ENCODE results near the gene TMEM140.
A peak's percentile ranks its signal among the peaks of the same experiment; 100 is the strongest.
"Not testable (repeated sequence)": the region's sequence is repeated elsewhere in the genome, so short reads cannot be mapped to it uniquely, and the experiment has no call there.

The TMEM140 gene

DNA sequence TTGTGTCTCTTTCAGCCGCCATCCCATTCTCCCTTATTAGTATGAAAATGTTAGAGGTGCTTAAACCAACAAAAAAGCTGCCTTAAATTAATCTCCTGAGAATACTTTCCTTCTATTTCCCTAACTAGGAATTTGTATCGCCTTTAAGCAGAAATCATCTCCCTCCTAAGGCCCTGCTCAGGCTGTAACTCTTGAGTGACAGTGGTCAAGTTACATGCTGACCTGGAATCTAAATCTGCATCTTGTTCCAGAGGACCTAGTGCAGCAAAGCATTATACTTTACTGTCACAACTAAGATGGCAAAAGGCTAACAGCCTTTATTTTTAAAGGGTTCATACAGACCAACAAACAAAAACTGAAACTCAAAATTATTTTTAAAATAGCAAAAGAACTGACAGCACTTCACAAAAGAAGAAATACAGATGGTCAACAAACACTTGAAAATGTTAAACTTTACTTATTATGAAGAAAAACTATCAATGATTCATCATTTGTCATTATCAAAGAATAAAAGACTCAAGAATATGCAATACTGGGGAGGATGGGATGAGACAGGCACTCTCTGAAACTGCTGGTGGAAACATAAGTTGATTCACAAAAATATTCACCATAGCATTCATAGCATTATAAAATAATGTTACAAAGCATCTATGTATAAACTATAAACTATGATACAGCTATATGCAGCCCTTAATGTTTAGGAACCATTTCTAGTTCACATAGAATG lies 11.7 kb downstream of the TMEM140 start:
- no peak for DNase-seq

DNA sequence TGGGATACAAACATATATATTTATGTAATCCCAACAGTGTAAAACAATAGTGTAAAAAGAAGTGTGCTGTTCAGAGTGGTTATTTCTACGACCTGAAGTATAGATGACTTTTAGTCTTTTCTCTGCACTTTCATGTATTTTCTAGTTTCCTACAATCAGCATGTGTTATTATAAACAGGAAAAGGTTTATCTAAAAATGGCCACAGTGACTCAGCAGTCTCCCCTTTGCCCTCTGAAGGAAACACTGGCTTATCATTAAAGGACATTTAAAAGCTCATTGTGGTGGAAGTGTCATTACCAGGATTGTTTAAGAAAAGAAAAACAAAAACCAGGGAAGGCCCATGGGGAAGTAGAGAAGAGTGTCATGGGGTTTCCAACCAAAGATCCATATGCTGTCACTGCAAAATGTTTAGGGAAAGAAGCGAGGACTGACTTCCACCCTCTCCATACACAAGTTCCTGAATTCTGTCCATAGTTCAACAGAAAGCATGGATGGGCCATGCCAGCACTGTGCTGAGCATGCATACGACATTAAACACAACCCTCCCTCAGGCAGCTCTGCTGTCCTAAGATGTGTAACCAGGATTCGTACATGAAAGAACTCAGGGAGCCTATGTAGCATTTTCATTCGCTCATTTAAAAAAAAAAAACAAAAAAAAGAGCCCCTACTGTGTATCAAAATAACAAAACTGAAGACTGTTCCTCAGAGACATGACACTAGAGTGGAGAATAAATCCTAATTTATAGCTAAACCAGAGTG lies 12.4 kb downstream of the TMEM140 start:
- DNase-seq = no peak

DNA sequence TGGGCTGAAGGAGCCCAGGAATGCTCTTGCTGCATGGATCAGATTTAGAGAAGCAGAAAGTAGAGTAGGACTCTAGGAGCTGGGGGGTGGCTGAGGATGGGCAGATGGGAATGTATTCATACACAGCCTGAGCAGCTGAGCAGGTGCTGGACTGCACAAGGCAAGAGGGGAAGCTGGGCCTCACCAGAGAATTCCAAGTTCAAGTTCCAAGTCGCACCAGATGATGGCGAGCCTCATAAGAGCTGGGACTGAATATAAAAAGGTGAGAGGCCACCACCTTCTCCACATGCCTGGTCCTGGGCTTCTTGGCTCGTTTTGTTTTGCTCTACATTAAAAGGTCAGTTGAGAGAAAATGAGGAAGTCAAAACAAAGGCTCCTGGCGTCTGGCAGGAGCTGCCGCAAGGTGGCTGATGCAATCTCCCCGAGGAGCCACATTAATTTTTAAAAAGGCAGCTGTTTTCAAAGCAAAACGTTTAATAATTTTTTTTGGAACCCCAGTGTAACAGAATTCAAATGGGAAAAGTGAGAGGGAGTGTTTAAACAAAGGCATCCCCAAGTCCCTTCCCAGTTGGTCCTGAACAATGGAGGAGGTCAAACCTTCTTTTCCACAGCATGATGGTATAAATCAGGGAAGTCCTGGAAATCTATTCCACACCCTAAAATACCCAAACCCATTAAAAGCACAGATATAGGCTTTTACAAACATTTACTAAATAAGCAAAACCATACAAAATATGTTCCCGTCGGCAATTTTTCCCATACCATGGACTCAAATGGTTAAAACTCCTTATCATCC lies 13.2 kb downstream of the TMEM140 start:
- DNase-seq = no peak

DNA sequence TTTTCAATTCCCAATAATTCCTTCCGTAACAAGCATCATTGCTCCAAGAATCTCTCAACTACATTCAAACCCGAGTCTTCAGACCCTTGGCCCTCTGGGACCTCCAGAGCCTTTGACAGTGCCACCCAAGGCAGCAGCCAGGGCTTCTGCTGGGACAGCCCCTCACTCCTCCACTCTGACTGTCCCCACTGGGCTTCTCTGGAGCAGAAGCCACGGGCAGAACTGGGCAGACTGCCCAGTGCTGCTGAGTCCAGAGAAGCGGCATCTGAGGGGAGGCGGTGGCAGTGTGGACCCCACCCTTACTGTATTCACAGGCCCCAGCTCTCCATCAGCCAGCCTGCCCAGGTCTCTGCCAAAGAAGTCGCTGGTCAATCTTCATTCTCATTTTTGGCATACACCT lies 13.8 kb downstream of the TMEM140 start:
- no peak for DNase-seq

DNA sequence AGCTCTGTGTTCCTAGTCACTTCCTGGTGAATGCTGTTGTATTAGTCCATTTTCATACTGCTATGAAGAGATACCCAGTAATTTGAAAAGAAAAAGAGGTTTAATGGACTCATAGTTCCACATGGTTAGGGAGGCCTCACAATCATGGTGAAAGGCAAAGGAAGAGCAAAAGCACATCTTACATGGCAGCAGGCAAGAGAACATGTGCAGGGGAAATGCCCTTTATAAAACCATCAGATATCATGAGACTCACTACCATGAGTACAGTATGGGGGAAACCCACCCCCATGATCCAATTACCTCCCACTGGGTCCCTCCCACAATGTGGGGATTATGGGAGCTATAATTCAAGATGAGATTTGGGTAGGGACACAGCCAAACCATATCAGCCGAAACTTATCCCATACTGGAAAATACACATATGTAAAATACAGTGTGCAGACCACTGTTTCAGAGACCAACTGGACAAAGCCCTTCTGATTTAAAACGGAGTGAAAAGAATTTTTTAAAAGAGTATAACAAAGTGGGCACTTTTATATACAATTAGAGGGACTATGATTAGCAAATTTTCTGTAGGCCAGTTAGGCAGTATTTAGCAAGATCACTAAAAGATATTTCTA lies 14.6 kb downstream of the TMEM140 start:
- DNase-seq = no peak

DNA sequence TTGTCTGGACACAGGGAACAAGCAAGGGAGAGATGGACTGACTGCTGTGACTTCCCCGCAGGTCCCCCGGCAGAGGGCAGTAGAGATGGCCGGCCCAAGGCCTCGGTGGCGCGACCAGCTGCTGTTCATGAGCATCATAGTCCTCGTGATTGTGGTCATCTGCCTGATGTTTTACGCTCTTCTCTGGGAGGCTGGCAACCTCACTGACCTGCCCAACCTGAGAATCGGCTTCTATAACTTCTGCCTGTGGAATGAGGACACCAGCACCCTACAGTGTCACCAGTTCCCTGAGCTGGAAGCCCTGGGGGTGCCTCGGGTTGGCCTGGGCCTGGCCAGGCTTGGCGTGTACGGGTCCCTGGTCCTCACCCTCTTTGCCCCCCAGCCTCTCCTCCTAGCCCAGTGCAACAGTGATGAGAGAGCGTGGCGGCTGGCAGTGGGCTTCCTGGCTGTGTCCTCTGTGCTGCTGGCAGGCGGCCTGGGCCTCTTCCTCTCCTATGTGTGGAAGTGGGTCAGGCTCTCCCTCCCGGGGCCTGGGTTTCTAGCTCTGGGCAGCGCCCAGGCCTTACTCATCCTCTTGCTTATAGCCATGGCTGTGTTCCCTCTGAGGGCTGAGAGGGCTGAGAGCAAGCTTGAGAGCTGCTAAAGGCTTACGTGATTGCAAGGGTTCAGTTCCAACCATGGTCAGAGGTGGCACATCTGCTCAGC lies 16.6 kb downstream of the TMEM140 start:
- DNase-seq = peak in 2 of 14 donors; percentile 9 to 55

DNA sequence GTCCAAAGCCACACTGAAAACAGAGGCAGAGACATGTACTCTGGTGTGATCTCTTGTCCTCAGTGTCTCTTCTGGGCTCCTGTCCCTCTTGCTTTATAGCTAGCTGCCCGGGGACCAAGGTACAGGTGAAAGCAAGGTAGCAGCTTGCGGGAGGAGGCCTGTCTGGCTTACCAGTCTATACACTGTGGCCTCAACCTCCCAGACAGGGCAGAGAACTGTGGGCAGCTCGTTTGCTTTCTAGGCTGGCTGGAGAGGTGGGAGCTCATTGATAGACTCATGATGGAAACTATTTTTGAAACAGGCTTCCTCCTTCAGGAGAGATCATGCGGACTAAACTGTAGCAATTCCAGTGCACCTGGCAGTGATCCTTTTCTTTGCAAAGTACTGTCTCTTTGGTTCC lies 18.0 kb downstream of the TMEM140 start:
- no peak for DNase-seq

DNA sequence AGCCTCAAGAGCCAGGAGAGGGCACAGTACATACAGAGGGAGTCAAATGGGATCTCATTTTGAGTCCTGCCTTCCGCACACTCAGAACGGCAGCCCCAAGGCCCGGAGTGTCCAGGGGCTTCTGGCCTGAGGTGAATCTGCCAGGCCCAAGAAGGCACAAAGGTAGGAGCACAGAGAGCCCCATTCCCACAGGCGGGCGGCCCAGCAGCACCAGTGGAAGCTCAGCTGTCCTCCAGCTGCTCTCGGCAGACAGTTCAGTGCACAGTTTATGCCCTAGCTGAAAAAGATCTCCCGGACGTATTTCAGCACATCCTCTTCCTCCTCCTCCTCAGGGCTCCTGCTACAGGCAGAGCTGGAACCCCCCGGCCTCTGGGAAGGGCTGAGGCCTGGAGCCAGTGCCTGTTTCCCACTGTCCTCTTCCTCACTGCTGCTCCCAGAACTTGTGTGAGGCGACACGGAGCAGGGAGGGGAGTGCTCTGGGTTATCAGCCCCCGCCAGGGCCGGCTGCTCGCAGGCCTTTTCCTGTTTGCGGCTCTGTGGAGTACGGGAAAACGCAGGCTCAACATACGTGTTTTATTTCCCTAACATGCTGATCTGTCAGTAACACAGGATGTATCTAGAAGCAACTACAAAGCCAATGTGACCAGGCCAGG lies 18.6 kb downstream of the TMEM140 start:
- no peak for DNase-seq

DNA sequence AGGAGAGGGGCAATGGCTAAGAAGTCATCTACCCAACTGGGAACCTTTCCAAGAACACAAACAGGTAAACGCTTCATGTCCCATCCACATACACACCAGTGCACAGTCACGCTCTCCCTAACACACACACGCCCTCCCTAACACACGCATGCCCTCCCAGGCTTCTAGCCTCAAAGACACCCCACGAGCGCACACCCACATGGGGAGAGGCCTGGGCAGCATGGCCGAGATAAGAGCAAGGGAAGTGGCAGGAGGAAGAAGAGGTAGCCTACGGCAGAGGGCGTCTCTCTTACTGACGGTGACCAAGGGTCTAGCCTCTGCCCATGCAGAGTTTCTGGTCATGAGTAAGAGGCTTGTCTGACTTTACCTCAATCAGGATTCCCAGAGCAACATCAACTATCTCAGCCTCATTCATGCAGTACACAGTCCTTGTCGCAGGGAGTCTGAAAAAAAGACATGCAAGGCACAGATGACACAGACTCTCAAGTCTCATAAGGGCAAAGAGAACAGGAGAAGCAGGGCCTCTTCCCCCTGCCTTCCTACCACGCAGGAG lies 19.6 kb downstream of the TMEM140 start:
- DNase-seq = no peak

DNA sequence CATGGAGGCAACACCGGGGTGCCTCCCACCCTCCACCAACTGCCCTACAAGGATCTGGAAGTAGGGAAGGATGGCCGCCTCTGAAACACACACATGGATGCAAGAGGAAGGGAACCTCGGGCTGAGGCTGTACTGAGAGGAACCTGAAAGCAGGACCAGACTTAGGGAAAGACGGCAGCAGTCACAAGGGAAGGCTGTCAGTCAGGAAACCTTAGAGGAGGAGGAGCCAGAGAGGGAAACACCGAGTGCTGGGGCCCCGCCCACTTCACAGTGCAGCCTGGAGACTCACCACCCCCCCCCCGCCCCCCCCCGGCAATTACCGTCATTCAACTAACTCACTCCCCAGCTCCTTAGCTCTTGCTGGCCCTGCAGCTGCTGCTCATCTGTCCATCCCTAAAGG lies 20.1 kb downstream of the TMEM140 start:
- peak in 1 of 14 donors; percentile 47 for DNase-seq

DNA sequence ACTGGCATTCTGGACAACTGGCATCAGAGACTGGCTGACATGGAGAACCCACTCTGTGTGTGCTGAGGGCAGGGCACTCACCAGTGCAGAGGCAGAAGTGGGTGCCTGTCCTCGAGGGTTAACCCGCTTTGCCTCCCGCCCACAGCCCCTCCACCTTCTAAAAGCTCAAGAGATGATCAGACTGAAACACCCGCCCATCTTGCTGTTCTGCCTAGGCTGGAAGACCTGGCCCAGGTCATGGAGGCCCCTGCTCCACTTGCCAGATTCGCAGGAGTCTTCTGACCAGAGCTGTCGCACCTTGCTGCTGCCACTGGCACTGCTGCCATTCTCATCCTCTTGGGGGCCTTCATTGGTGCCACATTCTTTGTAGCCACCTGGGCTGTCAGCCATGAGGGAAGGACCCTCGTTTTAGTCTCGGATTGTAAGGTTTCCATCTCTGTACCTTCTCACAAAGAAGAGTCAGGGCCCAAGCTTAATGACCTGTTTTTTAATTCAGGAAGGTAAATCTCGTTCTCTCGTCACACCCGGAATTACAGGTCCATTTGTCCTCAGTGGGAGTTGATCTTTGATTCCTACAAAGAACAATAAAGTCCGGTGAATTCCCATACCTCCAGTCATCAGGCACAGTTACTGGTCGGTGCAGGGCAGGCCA lies 20.7 kb downstream of the TMEM140 start:
- DNase-seq = no peak

DNA sequence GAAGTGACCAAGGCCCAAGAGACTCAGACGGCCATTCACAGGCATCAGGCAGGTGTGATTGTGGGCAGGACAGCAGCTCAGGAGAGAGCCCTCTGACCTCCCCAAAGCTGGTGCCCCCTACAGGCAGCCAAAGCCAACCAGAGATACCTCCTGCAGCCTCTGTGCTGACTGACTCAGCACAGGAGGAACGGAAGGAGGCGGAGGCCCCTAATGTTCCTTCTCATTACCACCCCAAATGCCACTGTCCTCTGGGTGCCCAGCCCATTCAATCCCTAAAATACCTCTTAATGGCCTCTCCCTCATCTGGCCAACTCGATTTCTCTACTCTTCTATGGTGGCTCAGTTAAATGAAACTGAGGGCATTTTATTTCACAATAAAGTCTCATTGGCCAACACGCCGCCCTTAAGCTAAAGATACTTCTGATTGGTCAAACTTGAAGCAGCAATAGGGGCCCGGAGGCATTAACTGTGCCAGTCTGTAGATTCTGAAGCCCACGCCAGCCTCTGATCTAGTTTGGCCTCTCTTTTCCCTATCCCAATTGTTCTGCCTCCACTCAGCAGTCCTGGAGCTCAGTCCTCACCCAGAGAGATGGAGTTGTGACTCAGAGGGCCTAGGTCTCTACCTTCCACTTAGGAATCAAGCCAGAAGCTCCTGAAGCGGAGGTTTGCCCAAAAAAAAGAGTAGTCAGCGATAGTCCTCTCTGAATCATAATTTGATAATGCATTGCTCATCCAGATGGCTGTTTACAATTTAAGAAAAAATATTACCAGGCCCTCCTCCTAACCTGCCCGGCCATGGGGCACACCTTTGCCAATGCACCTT lies 21.5 kb downstream of the TMEM140 start:
- no peak for DNase-seq

DNA sequence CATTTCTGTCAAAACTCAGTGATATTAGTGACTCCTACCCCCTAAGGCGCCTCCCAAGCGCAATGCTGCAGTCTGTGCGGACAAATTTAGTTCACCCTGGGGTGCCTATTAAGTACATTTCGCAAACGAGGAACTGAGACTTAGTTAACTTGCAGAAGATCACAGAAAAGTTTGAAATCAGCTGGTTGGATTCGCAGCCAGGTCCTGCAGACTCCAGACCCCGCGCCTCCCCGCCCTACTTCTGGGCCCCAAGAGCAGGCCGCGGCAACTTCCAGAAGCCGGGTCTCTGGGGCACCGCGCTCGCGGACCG lies 22.0 kb downstream of the TMEM140 start:
- DNase-seq = peak in 2 of 14 donors; percentile 73 to 75

DNA sequence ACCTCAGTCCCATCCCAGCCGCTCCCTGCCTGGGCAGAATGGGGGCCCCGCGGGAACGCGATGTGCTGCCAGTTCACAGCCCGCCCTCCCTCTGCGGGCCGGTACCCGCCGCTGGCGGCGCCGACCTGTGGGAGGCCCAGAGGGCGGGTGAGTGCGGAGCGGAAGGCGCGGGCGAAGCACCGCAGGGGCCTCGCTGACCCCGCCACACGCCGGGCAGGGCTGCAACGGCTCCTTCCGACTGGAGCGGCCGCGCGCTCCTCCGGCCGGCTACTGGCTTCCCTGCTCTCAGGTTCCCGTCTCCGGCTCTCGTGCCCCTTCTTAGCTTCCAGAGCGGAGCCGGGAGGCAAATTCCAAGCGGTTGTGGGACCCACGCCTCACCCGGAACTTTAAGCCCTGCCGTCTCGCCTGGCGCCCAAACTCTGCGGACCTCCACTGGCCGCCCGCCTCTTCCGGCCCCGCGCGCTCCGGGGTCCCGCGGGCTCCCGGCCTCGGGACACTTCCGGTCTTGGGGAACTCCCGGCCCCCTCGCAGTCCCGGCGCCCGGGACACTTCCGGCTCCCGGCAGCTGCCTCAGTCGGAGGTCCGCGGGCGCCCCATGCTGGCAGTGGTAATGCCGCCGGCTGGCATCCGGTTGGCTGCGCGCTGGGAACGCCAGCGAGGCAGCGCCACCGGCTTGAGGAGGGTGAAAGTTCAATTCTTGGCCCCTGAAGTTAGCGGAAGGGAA lies 22.6 kb downstream of the TMEM140 start, which contains the start of gene CYREN:
Gene CYREN, minus strand, starts transcription at position 434 of the 724 bp plus-strand sequence. CDS start 1,785 bp downstream, outside the sequence.
- peak in 13 of 14 donors; percentile 75 to 96 (median 87) for DNase-seq

DNA sequence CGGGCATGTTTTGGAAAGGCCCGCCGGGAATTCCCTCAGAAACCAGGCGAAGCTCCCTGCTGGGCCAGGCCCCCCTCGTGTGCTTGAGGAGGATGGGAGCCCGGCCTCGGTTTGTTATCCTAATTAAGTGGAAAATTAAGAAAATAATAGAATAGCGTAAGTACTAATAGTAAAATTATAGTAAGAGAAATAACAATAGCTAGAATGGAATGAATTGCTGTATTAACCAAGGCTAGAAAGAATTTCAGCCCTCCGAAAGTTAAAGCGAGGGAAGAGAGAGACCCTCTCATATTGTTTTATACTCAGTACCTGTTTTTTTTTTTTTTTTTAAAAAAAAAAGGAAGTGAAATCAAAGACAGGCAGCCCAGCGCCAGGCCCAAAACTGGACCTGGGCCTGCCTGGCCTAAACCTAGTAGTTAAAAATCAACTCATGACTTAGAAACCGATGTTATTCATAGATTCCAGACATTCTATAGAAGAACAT lies 23.2 kb downstream of the TMEM140 start:
- not testable (repeated sequence) for DNase-seq

DNA sequence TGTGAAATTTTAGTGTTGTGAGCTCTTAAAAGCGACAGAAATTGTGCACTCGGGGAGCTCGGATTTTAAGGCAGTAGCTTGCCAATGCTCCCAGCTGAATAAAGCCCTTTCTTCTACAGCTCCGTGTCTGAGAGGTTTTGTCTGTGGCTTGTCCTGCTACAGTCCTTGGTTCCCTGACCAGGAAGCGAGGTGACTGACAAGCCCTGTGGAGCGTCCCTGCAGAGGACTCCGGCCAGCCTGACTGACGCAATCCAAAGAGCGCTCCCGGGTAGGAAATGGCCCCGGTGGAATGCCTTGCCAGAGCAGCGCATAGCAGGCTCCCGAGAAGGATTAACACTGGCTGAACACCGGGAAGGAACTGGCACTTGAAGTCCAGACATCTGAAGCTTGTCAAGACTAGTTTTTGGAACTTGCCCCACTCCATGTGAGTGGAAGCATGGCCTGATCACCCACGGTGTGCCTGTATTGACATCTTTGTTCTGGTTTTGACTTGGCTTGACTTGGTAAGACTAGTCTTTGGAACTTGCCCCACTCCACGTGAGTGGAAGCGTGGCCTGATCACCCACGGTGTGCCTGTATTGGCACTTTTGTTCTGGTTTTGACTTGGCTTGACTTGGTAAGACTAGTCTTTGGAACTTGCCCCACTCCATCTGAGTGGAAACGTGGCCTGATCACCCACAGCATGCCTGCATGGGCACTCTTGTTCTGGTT lies 23.9 kb downstream of the TMEM140 start:
- DNase-seq = peak in 9 of 14 donors; percentile 14 to 78 (median 47)

DNA sequence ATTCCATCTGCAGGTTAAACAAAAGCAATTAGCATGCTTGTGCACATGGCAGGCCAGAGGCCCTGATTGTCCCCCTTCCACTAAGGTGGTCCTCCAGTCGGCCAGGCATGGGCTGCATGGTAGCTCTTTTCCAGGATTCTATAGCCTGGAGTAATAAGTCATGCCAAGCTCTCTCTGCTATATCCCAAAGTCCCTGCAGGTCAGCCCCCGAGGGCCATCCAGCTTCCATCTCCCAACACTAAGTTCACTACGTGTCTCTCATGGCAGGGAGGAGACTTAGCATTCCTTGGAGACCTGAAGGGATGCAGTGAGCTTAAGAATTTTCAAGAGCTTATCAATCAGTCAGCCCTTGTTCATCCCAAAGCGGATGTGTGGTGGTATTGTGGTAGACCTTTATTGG lies 26.0 kb downstream of the TMEM140 start:
- not testable (repeated sequence) for DNase-seq

DNA sequence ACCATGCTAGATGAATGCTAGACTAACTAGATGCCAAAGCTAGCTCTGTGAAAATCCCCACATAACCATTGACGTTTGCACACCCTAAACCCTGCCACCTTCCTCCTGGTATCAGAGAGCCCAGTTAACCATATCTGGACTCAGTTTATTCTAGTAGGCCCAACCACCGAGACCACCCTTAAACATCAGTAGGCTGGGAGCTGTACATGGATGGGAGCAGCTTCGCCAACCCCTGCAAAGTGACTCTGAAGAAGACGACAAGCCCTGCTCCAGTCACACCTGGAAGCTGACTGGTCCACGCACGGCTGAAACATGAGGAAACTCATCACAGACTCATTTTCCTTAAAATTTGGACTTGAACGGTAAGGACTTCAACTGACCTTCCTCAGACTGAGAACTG lies 27.1 kb downstream of the TMEM140 start:
- no peak for DNase-seq
